ENCODE measurements around the gene SNRPA. TPM values are rescaled to one million over a fixed set of nuclear protein-coding genes. Genes with fewer than 3 reads are reported as not detected.
"Not testable (repeated sequence)": the region's sequence is repeated elsewhere in the genome, so short reads cannot be mapped to it uniquely, and the experiment has no call there.

SNRPA gene
- total RNA-seq, 1 donor from 2014 or later = 69.8 TPM

DNA sequence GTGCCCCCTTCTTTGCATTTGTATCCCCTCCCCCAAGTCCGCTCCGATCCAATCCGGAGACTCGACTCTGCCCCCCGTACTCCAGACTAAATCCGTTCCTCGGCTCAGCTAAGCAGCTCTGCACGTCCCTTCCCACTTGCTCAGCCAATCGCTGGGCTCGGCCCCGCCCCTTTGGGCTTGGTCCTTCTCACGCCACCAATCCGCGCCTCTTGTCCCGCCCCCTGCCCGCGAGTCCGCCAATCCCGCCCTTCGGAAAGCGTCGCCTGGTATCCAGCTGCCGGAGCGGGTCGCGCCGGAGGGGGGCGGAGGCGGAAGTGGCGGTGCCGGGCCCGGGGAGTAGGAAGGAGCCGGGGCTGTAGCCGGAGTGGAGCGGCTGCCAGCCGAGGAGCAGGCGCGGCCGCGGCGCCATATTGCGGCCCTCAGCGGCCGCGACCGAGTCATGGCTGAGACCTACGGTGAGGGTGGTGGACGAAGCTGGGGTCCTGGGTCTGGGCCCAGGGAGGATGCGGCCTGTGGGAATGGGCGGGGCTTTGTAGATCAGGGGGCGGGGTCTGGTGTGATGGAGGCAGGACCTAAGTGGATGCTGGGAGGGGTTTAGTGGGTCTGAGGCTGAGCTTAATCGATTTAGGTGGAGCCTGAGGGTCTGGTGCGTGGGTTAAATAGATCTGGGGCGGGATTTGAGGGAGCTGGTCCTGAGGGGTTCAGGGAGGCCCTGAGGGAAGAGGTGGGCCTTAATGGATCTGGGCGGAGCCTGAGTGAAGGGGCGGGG, 27.1 kb downstream of the SNRPA start, which contains the start of gene RAB4B:
Gene RAB4B (plus strand): TSS at position 311 of the 769 bp plus-strand sequence. CDS start 129 bp downstream, at position 440.
- peak; percentile 96 for ATAC-seq

GRCh38 chr19:40778706-40779284, 27.8 kb downstream of the SNRPA start:
- no peak for ATAC-seq

DNA sequence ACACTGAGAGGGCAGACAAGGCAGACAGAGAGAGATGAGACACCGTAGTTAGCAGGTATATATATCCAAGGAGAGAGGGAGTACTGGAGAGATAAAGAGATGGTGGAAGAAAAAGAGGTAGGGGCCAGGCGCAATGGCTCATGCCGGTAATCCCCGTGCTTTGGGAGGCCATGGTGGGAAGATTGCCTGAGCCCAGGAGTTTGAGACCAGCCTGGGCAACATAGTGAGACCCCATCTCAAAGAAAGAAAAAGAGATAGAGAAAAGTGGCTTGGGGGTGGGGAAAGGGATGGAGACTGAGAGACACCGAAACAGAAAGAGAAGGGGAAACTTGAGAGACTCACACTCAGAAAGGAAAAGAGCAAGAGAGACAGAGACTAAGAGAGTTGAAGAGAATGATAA, 29.6 kb downstream of the SNRPA start:
- no peak for ATAC-seq

DNA sequence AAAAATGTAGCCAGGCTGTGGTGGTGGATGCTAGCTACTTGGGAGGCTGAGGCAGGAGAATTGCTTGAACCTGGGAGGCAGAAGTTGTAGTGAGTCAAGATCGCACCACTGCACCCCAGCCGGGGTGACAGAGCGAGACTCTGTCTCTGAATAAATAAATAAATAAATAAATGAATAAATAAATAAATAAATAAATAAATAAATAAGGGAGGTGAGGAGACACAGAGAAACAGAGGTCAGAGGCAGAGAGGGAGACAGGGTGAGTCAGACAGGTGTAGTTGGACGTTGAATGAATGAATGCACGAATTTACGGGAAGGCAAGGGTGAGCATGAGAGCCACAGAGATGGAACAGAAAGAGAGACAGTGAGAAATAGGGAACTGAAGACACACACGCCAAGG, 30.1 kb downstream of the SNRPA start:
- no peak for ATAC-seq

GRCh38 chr19:40783711-40784110, 32.7 kb downstream of the SNRPA start:
- ATAC-seq = no peak

- ATAC-seq = not testable (repeated sequence)
These were observed 33.1 kb downstream of the SNRPA start for GRCh38 chr19:40784146-40784545.

- ATAC-seq = no peak
These were observed 34.5 kb downstream of the SNRPA start for GRCh38 chr19:40785526-40785925.

DNA sequence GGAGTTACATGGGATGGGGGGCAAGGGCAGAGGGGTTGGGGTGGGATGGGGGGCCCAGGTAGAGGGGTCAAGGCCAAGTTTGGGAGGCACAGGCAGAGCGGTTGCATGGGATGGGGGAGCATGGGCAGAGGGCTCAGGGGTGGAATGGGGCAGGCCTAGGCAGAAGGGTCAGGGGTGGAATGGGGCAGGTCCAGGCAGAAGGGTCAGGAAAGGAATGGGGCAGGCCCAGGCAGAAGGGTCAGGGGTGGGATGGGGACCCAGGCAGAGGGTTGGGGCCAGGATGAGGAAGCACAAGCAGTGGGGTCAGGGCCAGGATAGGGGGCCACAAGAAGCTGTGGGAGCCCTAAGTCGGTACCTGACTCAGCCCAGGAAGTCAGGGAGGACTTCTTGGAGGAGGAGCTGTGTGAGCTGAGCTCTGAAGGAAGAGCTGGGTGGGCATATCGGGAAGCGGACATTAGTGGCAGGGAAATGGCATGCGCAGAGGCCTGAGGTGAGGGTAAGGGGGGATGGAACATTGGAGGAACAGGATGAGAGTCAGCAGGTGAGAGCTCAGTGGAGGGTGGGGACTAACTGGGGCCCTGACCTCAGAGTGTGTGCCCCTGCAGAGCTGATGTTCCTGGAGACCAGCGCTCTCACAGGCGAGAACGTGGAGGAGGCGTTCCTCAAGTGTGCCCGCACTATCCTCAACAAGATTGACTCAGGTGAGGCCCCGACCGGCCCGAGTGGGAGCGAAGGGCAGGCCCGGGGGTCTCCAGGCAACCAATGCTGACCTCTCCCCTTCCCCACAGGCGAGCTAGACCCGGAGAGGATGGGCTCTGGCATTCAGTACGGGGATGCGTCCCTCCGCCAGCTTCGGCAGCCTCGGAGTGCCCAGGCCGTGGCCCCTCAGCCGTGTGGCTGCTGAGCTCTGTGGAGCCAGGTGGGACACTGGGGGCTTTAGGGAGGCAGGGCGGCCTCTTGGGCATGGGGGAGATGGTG, 35.3 kb downstream of the SNRPA start:
- peak; percentile 10 for ATAC-seq

- no peak for ATAC-seq
These were observed 40.3 kb downstream of the SNRPA start for GRCh38 chr19:40791349-40791748.

GRCh38 chr19:40791996-40792395, 41.0 kb downstream of the SNRPA start:
- no peak for ATAC-seq

- ATAC-seq = no peak
These were observed 46.4 kb downstream of the SNRPA start for GRCh38 chr19:40797166-40797962.

DNA sequence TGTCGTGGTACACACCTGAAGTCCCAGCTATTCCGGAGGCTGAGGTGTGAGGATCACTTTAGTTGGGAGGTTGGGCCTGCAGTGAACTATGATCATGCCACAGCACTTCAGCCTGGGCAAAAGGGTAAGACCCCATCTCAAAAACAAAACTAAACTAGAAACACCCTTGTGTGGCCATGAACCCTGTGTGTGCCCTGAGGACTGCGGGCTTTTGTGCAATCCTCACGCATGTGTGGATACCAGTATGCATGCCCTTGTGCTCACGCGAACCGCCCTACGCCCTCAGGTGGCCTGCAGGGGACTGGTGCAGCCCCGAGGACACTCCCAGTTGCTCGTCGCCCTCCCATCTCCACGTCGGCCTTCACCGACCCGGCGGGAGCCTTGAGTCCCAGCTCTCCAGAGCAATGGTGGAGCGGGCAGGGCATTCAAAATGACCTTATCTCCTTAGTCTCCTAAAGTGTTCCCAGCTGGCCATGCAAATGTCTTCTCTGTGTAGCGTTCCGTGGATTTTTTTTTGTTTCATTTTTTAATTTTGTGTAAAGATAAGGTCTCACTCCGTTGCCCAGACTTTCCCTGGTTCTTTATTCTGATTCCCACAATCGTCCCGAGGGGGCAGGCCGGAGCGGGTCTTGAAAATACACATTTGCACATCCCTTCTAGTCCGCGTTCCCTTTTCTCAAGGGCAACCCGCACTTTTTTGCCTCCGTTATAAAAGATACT, 47.1 kb downstream of the SNRPA start:
- peak; percentile 44 for ATAC-seq

GRCh38 chr19:40798683-40799557, 47.9 kb downstream of the SNRPA start, which contains the start of gene EGLN2:
EGLN2 (plus strand) TSS chr19:40799191; CDS start chr19:40800573, 1,382 bp downstream.
- ATAC-seq = peak; percentile 93

DNA sequence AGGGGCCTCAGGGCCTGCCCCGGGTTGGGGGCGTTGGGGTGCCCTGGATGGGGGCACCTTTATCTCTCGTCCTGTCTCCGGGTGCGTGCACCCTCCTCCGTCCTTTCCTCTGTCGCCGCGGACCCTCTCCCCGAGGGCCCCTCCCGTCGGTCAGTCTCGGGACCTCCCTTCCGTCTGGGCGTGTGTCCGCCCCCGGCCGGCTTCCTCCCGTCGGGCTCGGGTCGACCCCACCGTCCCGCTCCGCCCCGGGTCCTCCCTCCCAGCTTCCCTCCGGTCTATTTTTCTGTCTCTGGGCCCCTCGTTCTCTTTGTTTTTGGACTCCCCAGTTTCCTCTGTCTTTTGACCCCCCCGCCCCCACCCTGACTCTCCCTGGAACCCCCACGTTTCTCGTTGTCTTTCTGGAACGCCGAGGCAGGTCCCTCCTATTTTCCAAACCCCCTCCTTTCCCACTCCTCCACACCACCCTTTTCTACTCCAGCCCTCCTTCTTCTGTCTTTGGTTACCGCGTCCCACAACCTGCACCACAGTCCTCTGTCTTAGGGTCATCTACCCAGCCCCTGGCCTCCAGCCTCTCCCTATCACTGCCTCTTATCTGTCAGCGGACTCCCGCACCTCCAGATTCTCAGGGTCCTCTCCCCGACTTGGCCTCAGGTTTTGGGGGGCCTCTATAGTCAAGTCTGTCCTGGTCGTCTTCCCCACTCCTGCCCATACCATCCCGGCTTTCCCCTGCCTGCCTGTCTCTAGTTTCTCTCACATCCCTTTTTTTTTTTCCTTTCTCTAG, 48.7 kb downstream of the SNRPA start:
- ATAC-seq = peak; percentile 0

DNA sequence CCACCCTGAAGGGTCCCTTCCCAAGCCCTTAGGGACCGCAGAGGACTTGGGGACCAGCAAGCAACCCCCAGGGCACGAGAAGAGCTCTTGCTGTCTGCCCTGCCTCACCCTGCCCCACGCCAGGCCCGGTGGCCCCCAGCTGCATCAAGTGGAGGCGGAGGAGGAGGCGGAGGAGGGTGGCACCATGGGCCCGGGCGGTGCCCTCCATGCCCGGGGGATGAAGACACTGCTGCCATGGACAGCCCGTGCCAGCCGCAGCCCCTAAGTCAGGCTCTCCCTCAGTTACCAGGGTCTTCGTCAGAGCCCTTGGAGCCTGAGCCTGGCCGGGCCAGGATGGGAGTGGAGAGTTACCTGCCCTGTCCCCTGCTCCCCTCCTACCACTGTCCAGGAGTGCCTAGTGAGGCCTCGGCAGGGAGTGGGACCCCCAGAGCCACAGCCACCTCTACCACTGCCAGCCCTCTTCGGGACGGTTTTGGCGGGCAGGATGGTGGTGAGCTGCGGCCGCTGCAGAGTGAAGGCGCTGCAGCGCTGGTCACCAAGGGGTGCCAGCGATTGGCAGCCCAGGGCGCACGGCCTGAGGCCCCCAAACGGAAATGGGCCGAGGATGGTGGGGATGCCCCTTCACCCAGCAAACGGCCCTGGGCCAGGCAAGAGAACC, 49.5 kb downstream of the SNRPA start:
- no peak for ATAC-seq

DNA sequence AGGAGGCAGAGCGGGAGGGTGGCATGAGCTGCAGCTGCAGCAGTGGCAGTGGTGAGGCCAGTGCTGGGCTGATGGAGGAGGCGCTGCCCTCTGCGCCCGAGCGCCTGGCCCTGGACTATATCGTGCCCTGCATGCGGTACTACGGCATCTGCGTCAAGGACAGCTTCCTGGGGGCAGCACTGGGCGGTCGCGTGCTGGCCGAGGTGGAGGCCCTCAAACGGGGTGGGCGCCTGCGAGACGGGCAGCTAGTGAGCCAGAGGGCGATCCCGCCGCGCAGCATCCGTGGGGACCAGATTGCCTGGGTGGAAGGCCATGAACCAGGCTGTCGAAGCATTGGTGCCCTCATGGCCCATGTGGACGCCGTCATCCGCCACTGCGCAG, 50.0 kb downstream of the SNRPA start:
- no peak for ATAC-seq

DNA sequence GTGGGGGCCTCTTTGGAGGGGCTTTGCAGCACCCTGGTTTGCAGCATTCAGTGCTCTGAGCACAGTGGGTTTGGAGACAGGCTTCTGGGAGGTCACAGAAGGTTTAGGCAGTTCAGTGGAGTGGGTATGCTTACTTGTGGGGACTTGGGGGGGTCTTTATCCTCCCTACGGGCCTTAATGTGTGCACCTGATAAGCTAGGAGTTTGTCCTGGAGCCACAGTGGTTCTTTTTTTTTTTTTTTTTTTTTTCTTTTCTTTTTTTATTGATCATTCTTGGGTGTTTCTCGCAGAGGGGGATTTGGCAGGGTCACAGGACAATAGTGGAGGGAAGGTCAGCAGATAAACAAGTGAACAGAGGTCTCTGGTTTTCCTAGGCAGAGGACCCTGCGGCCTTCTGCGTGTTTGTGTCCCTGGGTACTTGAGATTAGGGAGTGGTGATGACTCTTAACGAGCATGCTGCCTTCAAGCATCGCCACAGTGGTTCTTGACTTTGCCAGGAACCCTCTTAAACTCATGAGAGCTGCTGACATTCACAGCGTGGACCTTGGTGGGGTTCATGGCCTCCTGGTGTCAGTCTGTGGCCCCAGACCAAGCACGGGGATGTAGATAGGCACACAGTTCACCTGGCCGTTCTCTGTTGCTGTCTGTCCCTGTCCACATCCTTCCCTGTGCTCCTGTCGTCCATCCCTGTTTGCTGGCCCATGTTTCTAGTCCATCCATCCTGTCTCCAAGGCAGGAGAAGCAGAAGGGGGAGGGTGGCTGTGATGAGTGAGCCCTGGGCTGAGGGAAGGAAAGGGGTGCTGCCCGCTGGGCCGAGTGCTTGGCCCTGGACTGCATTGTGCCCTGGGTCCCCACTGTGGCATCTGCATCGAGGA, 50.7 kb downstream of the SNRPA start:
- ATAC-seq = no peak
